Measurements from ENCODE around the gene MAP2K6.

DNA sequence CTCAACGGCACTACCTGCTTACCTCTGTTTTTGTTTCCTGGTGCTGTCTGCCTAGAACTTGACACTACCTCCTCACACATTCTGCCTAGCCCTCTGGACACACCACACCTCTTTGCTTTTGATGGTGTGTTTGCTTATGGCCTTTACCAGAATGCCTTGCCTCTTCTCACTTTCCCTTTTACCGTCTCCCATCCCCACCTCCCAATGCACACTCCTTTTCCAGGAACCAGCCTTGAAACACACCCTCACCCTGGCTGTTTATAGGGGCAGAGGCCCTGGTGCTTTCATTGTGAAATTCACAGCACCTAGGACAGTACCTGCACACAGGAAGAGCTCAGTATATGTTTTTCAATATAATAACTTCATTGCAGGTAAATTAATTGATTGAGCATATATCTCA, 56.2 kb downstream of the MAP2K6 start:
- TF ChIP-seq, protein P1, sequence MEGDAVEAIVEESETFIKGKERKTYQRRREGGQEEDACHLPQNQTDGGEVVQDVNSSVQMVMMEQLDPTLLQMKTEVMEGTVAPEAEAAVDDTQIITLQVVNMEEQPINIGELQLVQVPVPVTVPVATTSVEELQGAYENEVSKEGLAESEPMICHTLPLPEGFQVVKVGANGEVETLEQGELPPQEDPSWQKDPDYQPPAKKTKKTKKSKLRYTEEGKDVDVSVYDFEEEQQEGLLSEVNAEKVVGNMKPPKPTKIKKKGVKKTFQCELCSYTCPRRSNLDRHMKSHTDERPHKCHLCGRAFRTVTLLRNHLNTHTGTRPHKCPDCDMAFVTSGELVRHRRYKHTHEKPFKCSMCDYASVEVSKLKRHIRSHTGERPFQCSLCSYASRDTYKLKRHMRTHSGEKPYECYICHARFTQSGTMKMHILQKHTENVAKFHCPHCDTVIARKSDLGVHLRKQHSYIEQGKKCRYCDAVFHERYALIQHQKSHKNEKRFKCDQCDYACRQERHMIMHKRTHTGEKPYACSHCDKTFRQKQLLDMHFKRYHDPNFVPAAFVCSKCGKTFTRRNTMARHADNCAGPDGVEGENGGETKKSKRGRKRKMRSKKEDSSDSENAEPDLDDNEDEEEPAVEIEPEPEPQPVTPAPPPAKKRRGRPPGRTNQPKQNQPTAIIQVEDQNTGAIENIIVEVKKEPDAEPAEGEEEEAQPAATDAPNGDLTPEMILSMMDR (IDR thresholded peaks at IDR 0.05), result no peak
- no peak for TF ChIP-seq POLR2A (IDR thresholded peaks at IDR 0.05)

Data from Peyer's patch (tissue), 4 donors.